Peyer's patch (tissue), 4 donors: ENCODE measurements around the gene SLC6A3.

Source experiments
- POLR2A ChIP-seq, 2 donors: fragments of 450-650 bp; IDR thresholded peaks; one replicate each; pipeline ENCODE4 v1.5.1; 2017; ENCODE audit warnings: antibody characterized with exemption in 2 of 2, mild to moderate bottlenecking in 2 of 2, moderate library complexity in 2 of 2
- TF ChIP-seq, protein P1 (sequence below), 6 experiments: fragments of 450-650 bp in 4 of 6; fragments of 200-600 bp in 2 of 6; sonication (generic) in 1 of 6; IDR thresholded peaks; one replicate each; pipeline ENCODE4 v1.5.1; 2017 to 2019; ENCODE audit warnings: antibody characterized with exemption in 6 of 6, mild to moderate bottlenecking in 3 of 6, moderate library complexity in 1 of 6

DNA sequence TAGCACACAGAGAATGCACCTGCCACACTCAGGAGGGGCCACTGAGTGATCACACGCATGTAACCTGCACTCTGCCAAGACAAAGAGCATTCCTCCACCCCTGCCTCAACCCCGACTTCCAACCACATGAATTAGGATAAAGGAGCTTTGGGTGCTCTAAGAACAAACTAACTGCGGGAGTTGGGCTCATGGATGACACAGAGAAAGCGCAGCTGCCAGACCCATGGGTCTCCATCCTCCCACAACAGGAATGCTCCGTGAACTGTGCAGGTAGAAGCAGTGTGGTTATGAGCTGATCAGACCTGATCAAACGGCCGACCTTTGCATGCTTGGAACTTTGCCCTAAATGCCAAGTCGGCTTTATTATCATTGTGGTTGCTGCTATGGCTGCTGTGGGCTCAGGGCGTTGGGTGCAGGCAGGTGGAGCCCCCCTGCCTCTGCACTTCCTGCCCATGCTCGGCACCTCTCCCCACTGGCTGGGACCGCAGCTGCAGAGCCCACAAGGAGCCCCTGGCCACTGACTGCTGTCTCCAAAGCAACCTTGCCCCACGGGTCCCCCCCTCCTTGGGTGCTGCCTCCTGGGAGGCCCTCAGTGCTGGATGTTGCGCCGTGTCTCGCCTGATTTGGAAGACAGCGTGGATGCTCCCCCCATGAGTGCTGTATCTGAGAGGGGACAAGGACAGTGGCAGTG is 2.6 kb upstream of the SLC6A3 start:
- TF ChIP-seq, protein P1, sequence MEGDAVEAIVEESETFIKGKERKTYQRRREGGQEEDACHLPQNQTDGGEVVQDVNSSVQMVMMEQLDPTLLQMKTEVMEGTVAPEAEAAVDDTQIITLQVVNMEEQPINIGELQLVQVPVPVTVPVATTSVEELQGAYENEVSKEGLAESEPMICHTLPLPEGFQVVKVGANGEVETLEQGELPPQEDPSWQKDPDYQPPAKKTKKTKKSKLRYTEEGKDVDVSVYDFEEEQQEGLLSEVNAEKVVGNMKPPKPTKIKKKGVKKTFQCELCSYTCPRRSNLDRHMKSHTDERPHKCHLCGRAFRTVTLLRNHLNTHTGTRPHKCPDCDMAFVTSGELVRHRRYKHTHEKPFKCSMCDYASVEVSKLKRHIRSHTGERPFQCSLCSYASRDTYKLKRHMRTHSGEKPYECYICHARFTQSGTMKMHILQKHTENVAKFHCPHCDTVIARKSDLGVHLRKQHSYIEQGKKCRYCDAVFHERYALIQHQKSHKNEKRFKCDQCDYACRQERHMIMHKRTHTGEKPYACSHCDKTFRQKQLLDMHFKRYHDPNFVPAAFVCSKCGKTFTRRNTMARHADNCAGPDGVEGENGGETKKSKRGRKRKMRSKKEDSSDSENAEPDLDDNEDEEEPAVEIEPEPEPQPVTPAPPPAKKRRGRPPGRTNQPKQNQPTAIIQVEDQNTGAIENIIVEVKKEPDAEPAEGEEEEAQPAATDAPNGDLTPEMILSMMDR (IDR thresholded peaks at IDR 0.05): no peak
- no peak for TF ChIP-seq POLR2A (IDR thresholded peaks at IDR 0.05)
